CD14-positive monocyte (primary cell): ENCODE data around the gene NEMP2. TPM values are rescaled to one million over a fixed set of nuclear protein-coding genes. Genes with fewer than 3 reads are reported as not detected.

Source experiments
- DNase-seq, 3 donors: peaks; one replicate each; pipeline ENCODE4 v3.0.0-alpha.2; 2011 to 2022
- H2AFZ ChIP-seq: 2 replicates; pipeline ENCODE4 v1.6.0; 2012; ENCODE audit warnings: mild to moderate bottlenecking, low read depth, low read length, inconsistent platforms; ENCODE audit not compliant: insufficient read depth, poor library complexity, severe bottlenecking
- H3K27ac ChIP-seq, 2 donors: 1 replicate in 1 of 2; 2 replicates in 1 of 2; pipeline ENCODE4 v1.5.1; 2012 to 2013; ENCODE audit warnings: low read length in 2 of 2, control low read depth in 1 of 2, inconsistent platforms in 1 of 2, low read depth in 1 of 2, mild to moderate bottlenecking in 1 of 2
- H3K27me3 ChIP-seq, 2 donors: one replicate each; pipeline versions ENCODE4 v1.6.0 to v1.6.1; 2011 to 2013; ENCODE audit warnings: low read length in 2 of 2; ENCODE audit not compliant: control insufficient read depth in 2 of 2, insufficient read depth in 2 of 2
- H3K36me3 ChIP-seq, 2 donors: replicated peaks in 1 of 2; 1 replicate in 1 of 2; 2 replicates in 1 of 2; pipeline versions ENCODE4 v1.5.1 to v1.6.1; 2012 to 2013; ENCODE audit warnings: low read length in 2 of 2, control low read depth in 1 of 2, inconsistent platforms in 1 of 2, mild to moderate bottlenecking in 1 of 2; ENCODE audit not compliant: insufficient read depth in 2 of 2, control insufficient read depth in 1 of 2
- H3K4me1 ChIP-seq, 2 donors: 1 replicate in 1 of 2; 2 replicates in 1 of 2; pipeline versions ENCODE4 v1.5.1 to v1.6.1; 2012 to 2013; ENCODE audit warnings: low read length in 2 of 2, control low read depth in 1 of 2, inconsistent platforms in 1 of 2, mild to moderate bottlenecking in 1 of 2, moderate library complexity in 1 of 2; ENCODE audit not compliant: insufficient read depth in 2 of 2, control insufficient read depth in 1 of 2
- H3K4me2 ChIP-seq: replicated peaks from 2 replicates; pipeline ENCODE3; 2012; ENCODE audit warnings: low read length, moderate library complexity, mild to moderate bottlenecking; ENCODE audit not compliant: poor library complexity, severe bottlenecking; ENCODE audit errors: extremely low read depth
- H3K4me3 ChIP-seq, 3 experiments: fragments of 200-600 bp in 1 of 3; sonication (generic) in 1 of 3; replicated peaks in 1 of 3; 1 replicate in 2 of 3; 2 replicates in 1 of 3; pipeline ENCODE4 v1.5.1; 2011 to 2013; ENCODE audit warnings: low read length in 3 of 3, mild to moderate bottlenecking in 3 of 3, control low read depth in 2 of 3, low read depth in 2 of 3, inconsistent platforms in 1 of 3, moderate library complexity in 1 of 3
- H3K79me2 ChIP-seq: 2 replicates; pipeline ENCODE4 v1.6.0; 2012; ENCODE audit warnings: mild to moderate bottlenecking, control low read depth, inconsistent platforms, low read length, moderate library complexity; ENCODE audit not compliant: insufficient read depth
- H3K9ac ChIP-seq: 2 replicates; pipeline ENCODE4 v1.6.0; 2017; ENCODE audit warnings: low read length, mild to moderate bottlenecking; ENCODE audit not compliant: insufficient read depth, poor library complexity, severe bottlenecking
- H3K9me3 ChIP-seq, 2 donors: replicated peaks in 1 of 2; 1 replicate in 1 of 2; 2 replicates in 1 of 2; pipeline versions ENCODE4 v1.5.1 to v1.6.1; 2012 to 2013; ENCODE audit warnings: low read length in 2 of 2, control low read depth in 1 of 2; ENCODE audit not compliant: control insufficient read depth in 1 of 2, insufficient read depth in 1 of 2
- H4K20me1 ChIP-seq: 2 replicates; pipeline ENCODE4 v1.6.0; 2012; ENCODE audit warnings: mild to moderate bottlenecking, low read length, control low read depth, moderate library complexity; ENCODE audit not compliant: insufficient read depth
- H3K27ac Mint-ChIP-seq, 7 donors: one replicate each; pipeline ENCODE4 v1.8.0; 2020; ENCODE audit warnings: mild to moderate bottlenecking in 7 of 7, mixed read lengths in 7 of 7, moderate library complexity in 6 of 7, inconsistent platforms in 2 of 7
- H3K27me3 Mint-ChIP-seq, 3 donors: one replicate each; pipeline ENCODE4 v1.8.0; 2021 to 2022; ENCODE audit warnings: low read depth in 3 of 3, mild to moderate bottlenecking in 3 of 3, mixed read lengths in 3 of 3, moderate library complexity in 3 of 3, inconsistent platforms in 1 of 3
- H3K36me3 Mint-ChIP-seq, 2 donors: one replicate each; pipeline ENCODE4 v1.8.0; 2020; ENCODE audit warnings: mixed read lengths in 2 of 2, inconsistent platforms in 1 of 2, mild to moderate bottlenecking in 1 of 2
- H3K4me1 Mint-ChIP-seq: one replicate; pipeline ENCODE4 v1.8.0; 2020; ENCODE audit warnings: mild to moderate bottlenecking, mixed read lengths
- H3K4me3 Mint-ChIP-seq, 2 donors: one replicate each; pipeline ENCODE4 v1.8.0; 2020; ENCODE audit warnings: mild to moderate bottlenecking in 2 of 2, mixed read lengths in 2 of 2, moderate library complexity in 1 of 2
- H3K9me3 Mint-ChIP-seq, 7 donors: one replicate each; pipeline ENCODE4 v1.8.0; 2020 to 2022; ENCODE audit warnings: mixed read lengths in 7 of 7, mild to moderate bottlenecking in 6 of 7, moderate library complexity in 6 of 7, inconsistent platforms in 2 of 7
- WGBS: methylation state at CpG from one replicate; pipeline ENCODE4 v1.1.5; 2013; ENCODE audit warnings: missing lambda C conversion rate; ENCODE audit not compliant: insufficient coverage; 5-methylcytosine and 5-hydroxymethylcytosine counted together
- intact Hi-C, 2 donors: fragments of 100-400 bp; cut with micrococcal nuclease; formaldehyde crosslinking; loops; one replicate each; pipeline versions ENCODE4 v1.15.0 to v1.15.1; 2023
- polyA plus RNA-seq, 3 donors: library from polyadenylated mRNA; depleted of rRNA in 1 of 3; unstranded in 2 of 3; stranded (reverse) in 1 of 3; fragments of 300-500 nt in 2 of 3; fragments of >200 nt in 1 of 3; fragmentation: Illumina TruSeq in 2 of 3; gene quantifications; 1 replicate in 2 of 3; 2 replicates in 1 of 3; pipeline ENCODE4 v1.2.3, GENCODE V29; 2012 to 2021
- TF ChIP-seq, protein P1 (sequence below): fragments of 200-600 bp; IDR thresholded peaks from one replicate; pipeline ENCODE4 v1.8.0; 2022; ENCODE audit warnings: antibody characterized with exemption, mild to moderate bottlenecking

Gene NEMP2
- polyA plus RNA-seq, 3 donors, result 0.44 to 2.5 (median 1.5) TPM

DNA sequence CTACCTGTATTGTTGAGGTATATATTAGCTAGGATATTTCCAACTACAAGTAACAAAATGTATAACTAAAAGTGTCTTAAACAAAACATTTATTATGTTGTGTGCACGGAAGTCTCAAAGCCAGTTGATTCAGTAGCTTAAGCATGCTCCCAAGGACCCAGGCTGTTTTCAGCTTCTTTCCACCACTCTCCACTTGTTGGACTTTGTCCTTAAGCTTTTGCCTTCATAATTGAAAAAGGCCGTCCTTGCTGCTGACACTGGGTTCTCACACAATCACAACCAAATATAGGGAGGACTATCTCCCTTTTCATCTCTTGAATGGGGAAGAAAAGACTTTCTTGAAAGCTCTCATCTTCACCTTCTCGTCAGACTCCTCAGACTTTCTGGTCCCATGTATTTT lies 12.2 kb upstream of the NEMP2 start:
- H3K4me1 Mint-ChIP-seq, result peaks cover 1% of the 10 kb centered on the region
- Histone ChIP-seq H3K27ac (no peak overlapping the region), H3K4me1 (peaks cover 0 to 2% of the 10 kb centered on the region in 2 donors), H3K27me3 (no peaks in the 10 kb centered on the region), H3K9ac (no peak overlapping the region), H3K36me3 (no peaks in the 10 kb centered on the region), H3K4me2 (no peak overlapping the region), H4K20me1 (no peaks in the 10 kb centered on the region), H2AFZ (no peak overlapping the region), H3K9me3 (peaks cover 5% of the 10 kb centered on the region in 2 donors), H3K79me2 (no peaks in the 10 kb centered on the region), H3K4me3 (no peak overlapping the region)
- no CpG with 5 or more reads among the region's 3 CpGs for WGBS
- no peak overlapping the region for H3K27ac Mint-ChIP-seq
- TF ChIP-seq, protein P1, sequence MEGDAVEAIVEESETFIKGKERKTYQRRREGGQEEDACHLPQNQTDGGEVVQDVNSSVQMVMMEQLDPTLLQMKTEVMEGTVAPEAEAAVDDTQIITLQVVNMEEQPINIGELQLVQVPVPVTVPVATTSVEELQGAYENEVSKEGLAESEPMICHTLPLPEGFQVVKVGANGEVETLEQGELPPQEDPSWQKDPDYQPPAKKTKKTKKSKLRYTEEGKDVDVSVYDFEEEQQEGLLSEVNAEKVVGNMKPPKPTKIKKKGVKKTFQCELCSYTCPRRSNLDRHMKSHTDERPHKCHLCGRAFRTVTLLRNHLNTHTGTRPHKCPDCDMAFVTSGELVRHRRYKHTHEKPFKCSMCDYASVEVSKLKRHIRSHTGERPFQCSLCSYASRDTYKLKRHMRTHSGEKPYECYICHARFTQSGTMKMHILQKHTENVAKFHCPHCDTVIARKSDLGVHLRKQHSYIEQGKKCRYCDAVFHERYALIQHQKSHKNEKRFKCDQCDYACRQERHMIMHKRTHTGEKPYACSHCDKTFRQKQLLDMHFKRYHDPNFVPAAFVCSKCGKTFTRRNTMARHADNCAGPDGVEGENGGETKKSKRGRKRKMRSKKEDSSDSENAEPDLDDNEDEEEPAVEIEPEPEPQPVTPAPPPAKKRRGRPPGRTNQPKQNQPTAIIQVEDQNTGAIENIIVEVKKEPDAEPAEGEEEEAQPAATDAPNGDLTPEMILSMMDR, result no peak
- intact Hi-C loops, result no loop called here
- H3K27me3 Mint-ChIP-seq, result peaks cover 0 to 2% (median 0%) of the 10 kb centered on the region in 3 donors
- H3K9me3 Mint-ChIP-seq, result peaks cover 7 to 18% (median 10%) of the 10 kb centered on the region in 7 donors
- no peak for DNase-seq
- H3K36me3 Mint-ChIP-seq, result peaks cover 0 to 4% of the 10 kb centered on the region in 2 donors
- no peak overlapping the region for H3K4me3 Mint-ChIP-seq

DNA sequence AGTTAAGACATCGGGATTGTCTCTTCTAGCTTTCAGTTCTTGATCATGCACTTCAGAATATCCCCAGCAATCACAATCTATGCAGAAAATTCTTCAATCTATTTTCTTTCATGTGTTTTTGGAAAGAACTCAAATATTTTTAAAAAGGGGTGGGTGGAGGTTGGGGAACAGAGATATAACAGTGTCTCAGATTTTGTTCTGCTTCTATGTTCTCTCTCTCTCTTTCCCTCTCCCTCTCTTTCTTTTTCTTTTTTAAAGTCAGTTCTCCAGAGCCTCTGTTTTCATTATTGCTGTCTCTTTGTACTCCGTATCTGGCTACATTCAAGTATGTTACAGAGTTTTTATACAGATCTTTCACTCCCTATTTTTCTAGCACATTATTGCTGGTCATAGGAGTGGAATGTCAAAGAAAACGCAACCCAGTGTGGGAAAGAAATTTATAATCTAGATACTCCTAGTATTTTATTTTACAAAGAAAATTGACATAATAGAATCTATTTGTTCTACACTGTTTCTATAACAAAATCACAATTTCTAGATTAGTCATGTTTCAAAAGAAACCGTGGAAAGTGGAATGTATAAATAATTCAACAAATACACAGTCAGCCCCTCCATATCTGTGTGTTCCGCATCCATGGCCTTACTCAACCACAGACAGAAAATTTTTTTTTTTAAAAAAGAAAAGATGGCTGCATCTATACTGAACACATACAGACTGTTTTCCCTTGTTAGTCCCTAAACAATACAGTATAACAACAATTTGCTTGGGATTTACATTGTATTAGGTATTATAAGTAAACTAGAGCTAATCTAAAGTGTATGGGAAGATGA lies 11.2 kb upstream of the NEMP2 start:
- peaks cover 0 to 2% (median 0%) of the 10 kb centered on the region in 3 donors for H3K27me3 Mint-ChIP-seq
- DNase-seq, result no peak
- H3K9me3 ChIP-seq, result peaks cover 5 to 9% of the 10 kb centered on the region in 2 donors
- no peak overlapping the region for H3K27ac ChIP-seq
- no peak overlapping the region for H3K4me2 ChIP-seq
- H3K4me1 ChIP-seq, result no peaks in the 10 kb centered on the region
- peaks cover 10 to 24% (median 17%) of the 10 kb centered on the region in 7 donors for H3K9me3 Mint-ChIP-seq
- no peak overlapping the region for H3K27ac Mint-ChIP-seq
- H3K4me1 Mint-ChIP-seq, result no peaks in the 10 kb centered on the region
- no peak overlapping the region for H3K9ac ChIP-seq
- no peak overlapping the region for H3K4me3 ChIP-seq
- H3K27me3 ChIP-seq, result no peaks in the 10 kb centered on the region
- no peak overlapping the region for H2AFZ ChIP-seq
- H3K79me2 ChIP-seq, result no peaks in the 10 kb centered on the region
- TF ChIP-seq, protein P1, result no peak
- H4K20me1 ChIP-seq, result no peaks in the 10 kb centered on the region
- WGBS, result no CpG with 5 or more reads among the region's 5 CpGs
- H3K36me3 Mint-ChIP-seq, result peaks cover 1 to 8% of the 10 kb centered on the region in 2 donors
- H3K4me3 Mint-ChIP-seq, result no peak overlapping the region
- intact Hi-C loops, result no loop called here
- H3K36me3 ChIP-seq, result no peaks in the 10 kb centered on the region
